Activated B cell treated with CpG ODN at 0.5 μM for 24 hours (primary cell): ENCODE results near the gene PEF1. TPM values are rescaled to one million over a fixed set of nuclear protein-coding genes. Genes with fewer than 3 reads are reported as not detected.

Experiments used
- ATAC-seq: fragments of 200-7000 bp; cut with Tn5 transposase; one replicate; pipeline ENCODE4 v1.10.0; 2021; ENCODE audit warnings: low read depth, mild to moderate bottlenecking, moderate library complexity
- CTCF ChIA-PET: fragments of 350-600 bp; sonication (Branson Sonifier 250); formaldehyde crosslinking; loops from one replicate; lab custom pipeline; 2021; ENCODE audit warnings: antibody characterized with exemption; lab: Charles Lee
- POLR2A ChIA-PET: fragments of 350-600 bp; sonication (Branson Sonifier 250); formaldehyde crosslinking; loops from one replicate; lab custom pipeline; 2021; ENCODE audit warnings: antibody characterized with exemption; lab: Charles Lee
- DNase-seq: peaks from one replicate; pipeline ENCODE4 v3.0.0; 2022
- H3K27ac Mint-ChIP-seq: one replicate; pipeline ENCODE4 v1.8.0; 2020; ENCODE audit warnings: mixed read lengths
- H3K27me3 Mint-ChIP-seq: one replicate; pipeline ENCODE4 v1.8.0; 2021; ENCODE audit warnings: mixed read lengths
- H3K36me3 Mint-ChIP-seq: one replicate; pipeline ENCODE4 v1.8.0; 2021; ENCODE audit warnings: low read depth, mixed read lengths
- H3K4me1 Mint-ChIP-seq: one replicate; pipeline ENCODE4 v1.8.0; 2021; ENCODE audit warnings: mixed read lengths
- H3K4me3 Mint-ChIP-seq: one replicate; pipeline ENCODE4 v1.8.0; 2020; ENCODE audit warnings: mild to moderate bottlenecking, mixed read lengths
- H3K9me3 Mint-ChIP-seq: one replicate; pipeline ENCODE4 v1.8.0; 2020; ENCODE audit warnings: mixed read lengths
- CTCF ChIP-seq: fragments of 200-600 bp; IDR thresholded peaks from one replicate; pipeline ENCODE4 v1.8.0; 2022; ENCODE audit warnings: antibody characterized with exemption, mild to moderate bottlenecking
- intact Hi-C: fragments of 100-400 bp; cut with micrococcal nuclease; formaldehyde crosslinking; loops from one replicate; pipeline ENCODE4 v1.15.1; 2024
- total RNA-seq: library from RNA; stranded (reverse); gene quantifications from 2 replicates; pipeline ENCODE4 v1.2.3, GENCODE V29; 2022

Gene PEF1
- total RNA-seq, 1 donor from 2014 or later: 58.0 TPM

- no peak for ATAC-seq
- DNase-seq: no peak
- ChIA-PET CTCF (no interaction called here), POLR2A (interaction anchor here (0.6 kb wide), 1 partner anchor 121 kb away, joined by 5 read pairs; no protein-coding TSS in a partner anchor)
- Mint-ChIP-seq H3K4me1 (no peaks in the 10 kb centered on the region), H3K36me3 (no peaks in the 10 kb centered on the region), H3K27me3 (peaks cover 22% of the 10 kb centered on the region), H3K9me3 (no peaks in the 10 kb centered on the region), H3K27ac (no peak overlapping the region), H3K4me3 (no peak overlapping the region)
- TF ChIP-seq CTCF: no peak
- intact Hi-C loops: no loop called here
Observed at GRCh38 chr1:31677949-31678348, 33.3 kb upstream of the PEF1 start.

- no peak overlapping the region for H3K27ac Mint-ChIP-seq
- ATAC-seq (no peak), DNase-seq (no peak)
- intact Hi-C loops: no loop called here
- peaks cover 23% of the 10 kb centered on the region for H3K27me3 Mint-ChIP-seq
- CTCF ChIA-PET: no interaction called here
- H3K36me3 Mint-ChIP-seq: no peaks in the 10 kb centered on the region
- H3K4me3 Mint-ChIP-seq: no peak overlapping the region
- no peak for TF ChIP-seq CTCF
- POLR2A ChIA-PET: interaction anchor here (0.6 kb wide), 1 partner anchor 120 kb away, joined by 5 read pairs; no protein-coding TSS in a partner anchor
- no peaks in the 10 kb centered on the region for H3K9me3 Mint-ChIP-seq
- H3K4me1 Mint-ChIP-seq: no peaks in the 10 kb centered on the region
Observed at GRCh38 chr1:31677401-31677800, 32.7 kb upstream of the PEF1 start.

GRCh38 chr1:31675756-31676155 lies 31.1 kb upstream of the PEF1 start:
- Mint-ChIP-seq H3K36me3 (no peaks in the 10 kb centered on the region), H3K4me1 (no peaks in the 10 kb centered on the region), H3K4me3 (no peak overlapping the region), H3K27me3 (peaks cover 16% of the 10 kb centered on the region), H3K27ac (no peak overlapping the region), H3K9me3 (no peaks in the 10 kb centered on the region)
- ATAC-seq: no peak
- POLR2A ChIA-PET: no interaction called here
- intact Hi-C loops: no loop called here
- no peak for TF ChIP-seq CTCF
- DNase-seq: no peak
- CTCF ChIA-PET: no interaction called here

GRCh38 chr1:31675161-31675560 lies 30.5 kb upstream of the PEF1 start:
- DNase-seq: no peak
- H3K36me3 Mint-ChIP-seq: no peaks in the 10 kb centered on the region
- intact Hi-C loops: no loop called here
- ATAC-seq: no peak
- peaks cover 17% of the 10 kb centered on the region for H3K27me3 Mint-ChIP-seq
- H3K27ac Mint-ChIP-seq: no peak overlapping the region
- no peaks in the 10 kb centered on the region for H3K9me3 Mint-ChIP-seq
- peaks cover 3% of the 10 kb centered on the region for H3K4me1 Mint-ChIP-seq
- POLR2A ChIA-PET: no interaction called here
- no peak for TF ChIP-seq CTCF
- CTCF ChIA-PET: no interaction called here
- no peak overlapping the region for H3K4me3 Mint-ChIP-seq

GRCh38 chr1:31674626-31675025 lies 29.9 kb upstream of the PEF1 start:
- Mint-ChIP-seq H3K27ac (no peak overlapping the region), H3K4me1 (peaks cover 7% of the 10 kb centered on the region), H3K36me3 (no peaks in the 10 kb centered on the region), H3K9me3 (no peaks in the 10 kb centered on the region), H3K4me3 (no peak overlapping the region), H3K27me3 (peaks cover 21% of the 10 kb centered on the region)
- ChIA-PET POLR2A (no interaction called here), CTCF (no interaction called here)
- TF ChIP-seq CTCF: no peak
- DNase-seq: no peak
- no peak for ATAC-seq
- intact Hi-C loops: no loop called here
